Measurements from ENCODE around the gene WDR88. TPM values are rescaled to one million over a fixed set of nuclear protein-coding genes. Genes with fewer than 3 reads are reported as not detected.

The WDR88 gene
- total and polyA plus RNA-seq, 10 of the 15 experiments (the other 5 are each of a cell fraction or from before 2014, with no cell fraction given): 0.19 to 0.34 TPM; not detected in 8

- TF ChIP-seq NR2F1 (conservative IDR thresholded peaks at IDR 0.05) (0 out of 2 replicates have a peak, but pooled peaks have one; percentile 31), CHD1 (IDR thresholded peaks at IDR 0.05; ENCODE audit: low read depth, low read length) (no peak), TBL1XR1 (IDR thresholded peaks at IDR 0.05; ENCODE audit: low read depth, low read length) (no peak), SMAD1 (IDR thresholded peaks at IDR 0.05; ENCODE audit: low read depth, partially characterized antibody) (no peak), ZBTB40 (IDR thresholded peaks at IDR 0.05; ENCODE audit: borderline replicate concordance) (no peak), BACH1 (IDR thresholded peaks at IDR 0.05; ENCODE audit: borderline replicate concordance) (peak; percentile 97; the same call in 1 of the 2 replicates), CREM (IDR thresholded peaks at IDR 0.05; ENCODE audit: low read depth) (no peak; the same call in 1 of the 2 replicates), IKZF1 (conservative IDR thresholded peaks at IDR 0.05) (peak; percentile 64; the same call in 1 of the 2 replicates), MTA3 (IDR thresholded peaks at IDR 0.05; ENCODE audit: borderline replicate concordance, low read length) (no peak), NFXL1 (IDR thresholded peaks at IDR 0.05; ENCODE audit: borderline replicate concordance) (no peak), PAX5 (IDR thresholded peaks at IDR 0.05; ENCODE audit: borderline replicate concordance, low read depth, low read length) (no peak), YY1 (IDR thresholded peaks at IDR 0.05; ENCODE audit: low read depth, low read length) (no peak), SMARCA5 (IDR thresholded peaks at IDR 0.05) (peak; percentile 53; the same call in 1 of the 2 replicates), TCF3 (IDR thresholded peaks at IDR 0.05; ENCODE audit: borderline replicate concordance, insufficient read depth, low read depth, low read length) (0 out of 2 replicates have a peak, but pooled peaks have one; percentile 29), SMAD5 (IDR thresholded peaks at IDR 0.05; ENCODE audit: low read depth) (no peak), BHLHE40 (IDR thresholded peaks at IDR 0.05; ENCODE audit: borderline replicate concordance in 1 of 2, low read depth in 2 of 2, low read length in 1 of 2) (peak in 1 of 2 experiments; percentile 50; a peak in 2 of 4 replicates)
These were observed 45.6 kb downstream of the WDR88 start (continued) for GRCh38 chr19:33177417-33177979.

Data from GM12878 (cell line).